HCT116 (cell line): ENCODE data around the gene BOC. TPM values are rescaled to one million over a fixed set of nuclear protein-coding genes. Genes with fewer than 3 reads are reported as not detected.

Experiments
- ATAC-seq: fragments of 200-7000 bp; cut with Tn5 transposase; 2 replicates; pipeline ENCODE4 v1.9.1; 2020; ENCODE audit warnings: mild to moderate bottlenecking, moderate library complexity
- BruUV-seq: library from RNA; stranded (reverse); fragments of 400-500 nt; replicated peaks from 2 replicates; lab custom pipeline; 2021; lab: Mats Ljungman, UMichigan
- CTCF ChIA-PET: fragments of 300-600 bp; sonication (Branson Sonifier 250); formaldehyde crosslinking; loops from one replicate; lab custom pipeline; 2021; ENCODE audit warnings: antibody characterized with exemption; lab: Charles Lee
- POLR2A ChIA-PET: fragments of 300-600, 350-600 bp; sonication (Branson Sonifier 250); formaldehyde crosslinking; loops from one replicate; lab custom pipeline; 2021; ENCODE audit warnings: antibody characterized with exemption; lab: Charles Lee
- RAD21 ChIA-PET, 2 experiments: fragments of 300-600 bp; sonication (Branson Sonifier 250); formaldehyde crosslinking; loops; one replicate each; lab custom pipeline; 2023; ENCODE audit warnings: low total read pairs in 2 of 2; ENCODE audit not compliant: uncharacterized antibody in 2 of 2, unreplicated experiment in 2 of 2, low non-redundant PET in 1 of 2; lab: Charles Lee
- DNase-seq: peaks from one replicate; pipeline ENCODE4 v3.0.0-alpha.2; 2010; ENCODE audit warnings: low read depth, low spot score
- H2AFZ ChIP-seq: fragments of 200-600 bp; shearing (Covaris generic), sonication (generic); 2 replicates; pipeline ENCODE4 v1.6.1; 2017; ENCODE audit warnings: low read depth, mixed run types, mixed read lengths, antibody characterized with exemption, low read length; ENCODE audit not compliant: poor library complexity, severe bottlenecking
- H3K27ac ChIP-seq: 2 replicates; pipeline ENCODE4 v1.5.1; 2012; ENCODE audit warnings: low read depth, low read length
- H3K27me3 ChIP-seq: fragments of 200-600 bp; sonication (generic); 2 replicates; pipeline ENCODE4 v1.6.1; 2016; ENCODE audit warnings: mixed run types, low read length, mixed read lengths; ENCODE audit not compliant: insufficient read depth
- H3K36me3 ChIP-seq, 2 experiments: fragments of 200-500 bp in 1 of 2; fragments of 200-600 bp in 1 of 2; sonication (Bioruptor generic) in 1 of 2; sonication (generic) in 1 of 2; 2 replicates each; pipeline versions ENCODE4 v1.5.1 to v1.6.1; 2014 to 2016; ENCODE audit warnings: low read length in 2 of 2, inconsistent platforms in 1 of 2, mixed read lengths in 1 of 2, mixed run types in 1 of 2; ENCODE audit not compliant: insufficient read depth in 2 of 2, control insufficient read depth in 1 of 2
- H3K4me1 ChIP-seq, 2 experiments: fragments of 200-600 bp in 1 of 2; sonication (generic) in 1 of 2; 2 replicates each; pipeline versions ENCODE4 v1.5.1 to v1.6.1; 2012 to 2017; ENCODE audit warnings: low read length in 2 of 2, inconsistent platforms in 1 of 2, mild to moderate bottlenecking in 1 of 2, mixed read lengths in 1 of 2, mixed run types in 1 of 2, moderate library complexity in 1 of 2; ENCODE audit not compliant: insufficient read depth in 2 of 2, control insufficient read depth in 1 of 2
- H3K4me2 ChIP-seq: fragments of 200-600 bp; sonication (generic); 2 replicates; pipeline ENCODE4 v1.6.1; 2017; ENCODE audit warnings: mixed run types, low read length, mixed read lengths
- H3K4me3 ChIP-seq, 2 experiments: fragments of 200-600 bp in 1 of 2; sonication (generic) in 1 of 2; replicated peaks in 1 of 2; 2 replicates each; pipeline ENCODE4 v1.5.1; 2011 to 2016; ENCODE audit warnings: low read length in 2 of 2, control low read depth in 1 of 2, low read depth in 1 of 2, mild to moderate bottlenecking in 1 of 2, mixed read lengths in 1 of 2, mixed run types in 1 of 2
- H3K79me2 ChIP-seq: fragments of 200-600 bp; sonication (generic); 2 replicates; pipeline ENCODE4 v1.6.1; 2017; ENCODE audit warnings: mild to moderate bottlenecking, mixed run types, low read length, moderate library complexity, mixed read lengths; ENCODE audit not compliant: insufficient read depth
- H3K9ac ChIP-seq: fragments of 200-600 bp; sonication (generic); 2 replicates; pipeline ENCODE4 v1.6.1; 2016; ENCODE audit warnings: low read length, mixed read lengths
- H3K9me2 ChIP-seq: fragments of 200-600 bp; sonication (generic), shearing (Covaris generic); 2 replicates; pipeline ENCODE4 v1.6.1; 2017; ENCODE audit warnings: mixed run types, mild to moderate bottlenecking, moderate library complexity; ENCODE audit not compliant: insufficient read depth
- H3K9me3 ChIP-seq, 2 experiments: fragments of 200-500 bp in 1 of 2; fragments of 200-600 bp in 1 of 2; sonication (Bioruptor generic) in 1 of 2; sonication (generic) in 1 of 2; 2 replicates each; pipeline ENCODE4 v1.6.1; 2014 to 2017; ENCODE audit warnings: low read length in 2 of 2, mixed read lengths in 2 of 2, inconsistent platforms in 1 of 2, low read depth in 1 of 2, mild to moderate bottlenecking in 1 of 2, mixed run types in 1 of 2, moderate library complexity in 1 of 2; ENCODE audit not compliant: control insufficient read depth in 1 of 2, insufficient read depth in 1 of 2
- H4K20me1 ChIP-seq: fragments of 200-600 bp; sonication (generic), shearing (Covaris generic); 2 replicates; pipeline ENCODE4 v1.6.1; 2017; ENCODE audit warnings: mixed run types, mild to moderate bottlenecking, moderate library complexity; ENCODE audit not compliant: insufficient read depth
- ATF3 ChIP-seq: IDR thresholded peaks from 2 replicates; pipeline ENCODE4 v1.6.1; 2012
- CTCF ChIP-seq, 3 experiments: fragments of 200-600 bp in 1 of 3; sonication (generic) in 1 of 3; IDR thresholded peaks in 2 of 3; conservative IDR thresholded peaks in 1 of 3; 2 replicates each; pipeline ENCODE4 v1.5.1; 2012 to 2017; ENCODE audit warnings: low read depth in 2 of 3, low read length in 2 of 3, antibody characterized with exemption in 1 of 3, borderline replicate concordance in 1 of 3, control low read depth in 1 of 3, mild to moderate bottlenecking in 1 of 3, mixed read lengths in 1 of 3, mixed run types in 1 of 3, moderate library complexity in 1 of 3; ENCODE audit not compliant: insufficient read depth in 1 of 3
- ELF1 ChIP-seq: IDR thresholded peaks from 2 replicates; pipeline ENCODE4 v1.6.1; 2012; ENCODE audit warnings: low read depth, borderline replicate concordance
- FOSL1 ChIP-seq: IDR thresholded peaks from 2 replicates; pipeline ENCODE4 v1.6.1; 2012; ENCODE audit warnings: low read depth
- POLR2A ChIP-seq: IDR thresholded peaks from 2 replicates; pipeline ENCODE4 v1.7.0; 2011; ENCODE audit warnings: borderline replicate concordance; ENCODE audit not compliant: insufficient read depth, insufficient read length; ENCODE audit errors: extremely low read depth
- POLR2AphosphoS5 ChIP-seq: IDR thresholded peaks from 2 replicates; pipeline ENCODE4 v1.6.1; 2011; ENCODE audit warnings: mild to moderate bottlenecking, low read depth, low read length, moderate library complexity
- YY1 ChIP-seq: IDR thresholded peaks from 2 replicates; pipeline ENCODE4 v1.6.1; 2011; ENCODE audit warnings: low read length, low read depth, moderate library complexity, mild to moderate bottlenecking; ENCODE audit not compliant: insufficient replicate concordance; ENCODE audit errors: extremely low read depth
- intact Hi-C: fragments of 100-400 bp; cut with micrococcal nuclease; formaldehyde crosslinking; loops from 2 replicates; pipeline ENCODE4 v1.10.0; 2022
- total RNA-seq: library from RNA; stranded (reverse); gene quantifications from one replicate; pipeline ENCODE4 v1.2.1, GENCODE V29; 2021; ENCODE audit not compliant: unreplicated experiment

BOC gene
- total RNA-seq, 1 experiment from 2014 or later = 3.3 TPM

- Histone ChIP-seq H3K9me2 (no peaks in the 10 kb centered on the region), H3K9ac (no peak overlapping the region), H3K4me1 (no peaks in the 10 kb centered on the region), H3K79me2 (no peaks in the 10 kb centered on the region), H3K4me3 (no peak overlapping the region), H4K20me1 (no peaks in the 10 kb centered on the region), H3K4me2 (no peak overlapping the region), H3K9me3 (no peaks in the 10 kb centered on the region), H2AFZ (no peak overlapping the region), H3K27ac (no peak overlapping the region), H3K27me3 (no peaks in the 10 kb centered on the region), H3K36me3 (0 out of 4 replicates have a peak, but pooled peaks cover 0 to 2% of the 10 kb centered on the region in 2 experiments)
- CTCF ChIA-PET = no interaction called here
- RAD21 ChIA-PET = no interaction called here
- no peak for TF ChIP-seq POLR2AphosphoS5
- no peak for TF ChIP-seq YY1
- no peak for TF ChIP-seq ATF3
- no peak for TF ChIP-seq POLR2A
- TF ChIP-seq CTCF (IDR thresholded peaks at IDR 0.05 in 2 of 3, conservative IDR thresholded peaks at IDR 0.05 in 1 of 3; ENCODE audit: borderline replicate concordance in 1 of 3, insufficient read depth in 1 of 3, low read depth in 2 of 3, low read length in 2 of 3) = no peak
- TF ChIP-seq ELF1 = no peak
- TF ChIP-seq FOSL1 = no peak
- intact Hi-C loops = no loop called here
- ATAC-seq = no peak
- no peak for DNase-seq
- no TSS peak for BruUV-seq
- POLR2A ChIA-PET = no interaction called here
Observed at GRCh38 chr3:113304102-113304501, 92.7 kb downstream of the BOC start.
